Upper lobe of left lung (tissue), 6 donors: ENCODE measurements around the gene GRIN2A. TPM values are rescaled to one million over a fixed set of nuclear protein-coding genes. Genes with fewer than 3 reads are reported as not detected.

ENCODE experiments used
- ATAC-seq, 2 donors: fragments of 200-7000 bp; cut with Tn5 transposase; one replicate each; pipeline ENCODE4 v1.9.1; 2022; ENCODE audit warnings: mild to moderate bottlenecking in 2 of 2, moderate library complexity in 2 of 2; ENCODE audit not compliant: low FRiP score in 2 of 2
- DNase-seq, 2 donors: peaks; one replicate each; pipeline ENCODE4 v3.0.0-alpha.2; 2019 to 2020
- H3K27ac ChIP-seq, 4 donors: fragments of 200-600 bp; sonication (generic); one replicate each; pipeline ENCODE4 v1.5.1; 2016 to 2019
- H3K27me3 ChIP-seq, 4 donors: fragments of 200-600 bp; sonication (generic); one replicate each; pipeline ENCODE4 v1.5.1; 2017 to 2019
- H3K36me3 ChIP-seq, 4 donors: fragments of 200-600 bp; sonication (generic); one replicate each; pipeline ENCODE4 v1.5.1; 2016 to 2019
- H3K4me1 ChIP-seq, 4 donors: fragments of 200-600 bp; sonication (generic); one replicate each; pipeline ENCODE4 v1.5.1; 2018 to 2019
- H3K4me3 ChIP-seq, 4 donors: fragments of 200-600 bp; sonication (generic); one replicate each; pipeline ENCODE4 v1.5.1; 2017 to 2019; ENCODE audit warnings: mild to moderate bottlenecking in 2 of 4, moderate library complexity in 1 of 4
- H3K9me3 ChIP-seq, 4 donors: fragments of 200-600 bp; sonication (generic); one replicate each; pipeline ENCODE4 v1.5.1; 2018 to 2019
- EP300 ChIP-seq, 4 donors: sonication (generic); formaldehyde crosslinking; IDR thresholded peaks; one replicate each; pipeline ENCODE4 v1.5.1; 2017; ENCODE audit warnings: antibody characterized with exemption in 4 of 4, control low read depth in 2 of 4
- POLR2A ChIP-seq, 4 donors: fragments of 450-650 bp; IDR thresholded peaks; one replicate each; pipeline ENCODE4 v1.5.1; 2016 to 2017; ENCODE audit warnings: antibody characterized with exemption in 4 of 4, mild to moderate bottlenecking in 2 of 4
- POLR2AphosphoS5 ChIP-seq, 2 donors: sonication (generic); formaldehyde crosslinking; IDR thresholded peaks; one replicate each; pipeline ENCODE4 v1.5.1; 2017; ENCODE audit warnings: antibody characterized with exemption in 2 of 2
- WGBS, 2 donors: methylation state at CpG; one replicate each; pipeline ENCODE4 v1.1.5; 2017 to 2018; 5-methylcytosine and 5-hydroxymethylcytosine counted together
- total RNA-seq, 6 donors: library from RNA; depleted of rRNA in 4 of 6; stranded (reverse); fragments of >200 nt in 4 of 6; gene quantifications; one replicate each; pipeline versions ENCODE4 v1.1.0 to v1.2.1, GENCODE V29; 2016 to 2021
- TF ChIP-seq, protein P1 (sequence below), 6 experiments: fragments of 450-650 bp in 4 of 6; fragments of 200-600 bp in 2 of 6; sonication (generic) in 2 of 6; IDR thresholded peaks; one replicate each; pipeline ENCODE4 v1.5.1; 2016 to 2019; ENCODE audit warnings: antibody characterized with exemption in 6 of 6
- donor health status: DM: no; HTN: no; CAD: no; lungs with moderate emphysema.
- donor health status: DM: no; HTN: yes; CAD: no; lungs with severe emphysema.

The GRIN2A gene
- total RNA-seq, 6 donors from 2014 or later: 0.11 to 0.57 (median 0.30) TPM; not detected in 3

DNA sequence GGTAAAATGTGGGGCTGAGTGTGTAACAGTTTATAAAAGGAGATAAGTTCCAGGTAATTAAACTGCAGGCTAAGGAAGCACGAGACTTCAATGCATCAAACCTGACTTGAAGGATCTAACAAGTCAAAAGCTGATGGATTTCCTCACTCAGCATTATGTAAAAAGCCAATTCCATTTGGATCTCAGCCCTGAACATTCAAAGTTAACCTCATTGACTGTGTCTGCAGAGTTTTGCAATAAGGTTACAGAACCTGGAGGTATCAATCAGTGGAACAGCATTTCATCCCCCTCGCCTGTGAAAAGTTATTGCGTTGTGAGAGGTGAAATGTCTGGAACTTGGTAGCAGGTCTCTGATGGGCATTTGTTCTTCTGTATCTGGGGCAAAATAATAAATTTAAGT is 317.8 kb downstream of the GRIN2A start:
- H3K9me3 ChIP-seq: no peaks in the 10 kb centered on the region
- DNase-seq: no peak
- no peaks in the 10 kb centered on the region for H3K36me3 ChIP-seq
- H3K27ac ChIP-seq: no peak overlapping the region
- ATAC-seq: no peak
- no peak overlapping the region for H3K4me3 ChIP-seq
- no peaks in the 10 kb centered on the region for H3K4me1 ChIP-seq
- H3K27me3 ChIP-seq: no peaks in the 10 kb centered on the region
- 85 to 87% methylated on average over 3 of the region's 3 CpGs for WGBS, 2 donors
- TF ChIP-seq, protein P1, sequence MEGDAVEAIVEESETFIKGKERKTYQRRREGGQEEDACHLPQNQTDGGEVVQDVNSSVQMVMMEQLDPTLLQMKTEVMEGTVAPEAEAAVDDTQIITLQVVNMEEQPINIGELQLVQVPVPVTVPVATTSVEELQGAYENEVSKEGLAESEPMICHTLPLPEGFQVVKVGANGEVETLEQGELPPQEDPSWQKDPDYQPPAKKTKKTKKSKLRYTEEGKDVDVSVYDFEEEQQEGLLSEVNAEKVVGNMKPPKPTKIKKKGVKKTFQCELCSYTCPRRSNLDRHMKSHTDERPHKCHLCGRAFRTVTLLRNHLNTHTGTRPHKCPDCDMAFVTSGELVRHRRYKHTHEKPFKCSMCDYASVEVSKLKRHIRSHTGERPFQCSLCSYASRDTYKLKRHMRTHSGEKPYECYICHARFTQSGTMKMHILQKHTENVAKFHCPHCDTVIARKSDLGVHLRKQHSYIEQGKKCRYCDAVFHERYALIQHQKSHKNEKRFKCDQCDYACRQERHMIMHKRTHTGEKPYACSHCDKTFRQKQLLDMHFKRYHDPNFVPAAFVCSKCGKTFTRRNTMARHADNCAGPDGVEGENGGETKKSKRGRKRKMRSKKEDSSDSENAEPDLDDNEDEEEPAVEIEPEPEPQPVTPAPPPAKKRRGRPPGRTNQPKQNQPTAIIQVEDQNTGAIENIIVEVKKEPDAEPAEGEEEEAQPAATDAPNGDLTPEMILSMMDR (IDR thresholded peaks at IDR 0.05): no peak
- no peak for TF ChIP-seq EP300 (IDR thresholded peaks at IDR 0.05)
- TF ChIP-seq POLR2AphosphoS5 (IDR thresholded peaks at IDR 0.05): no peak
- TF ChIP-seq POLR2A (IDR thresholded peaks at IDR 0.05): no peak

GRCh38 chr16:9862327-9862726 is 319.9 kb downstream of the GRIN2A start:
- 79 to 86% methylated on average over 4 of the region's 4 CpGs for WGBS, 2 donors
- no peak for TF ChIP-seq POLR2A (IDR thresholded peaks at IDR 0.05)
- no peak for TF ChIP-seq EP300 (IDR thresholded peaks at IDR 0.05)
- Histone ChIP-seq H3K4me3 (no peak overlapping the region), H3K27ac (no peak overlapping the region), H3K4me1 (no peaks in the 10 kb centered on the region), H3K27me3 (no peaks in the 10 kb centered on the region), H3K9me3 (no peaks in the 10 kb centered on the region), H3K36me3 (no peaks in the 10 kb centered on the region)
- no peak for DNase-seq
- no peak for ATAC-seq

DNA sequence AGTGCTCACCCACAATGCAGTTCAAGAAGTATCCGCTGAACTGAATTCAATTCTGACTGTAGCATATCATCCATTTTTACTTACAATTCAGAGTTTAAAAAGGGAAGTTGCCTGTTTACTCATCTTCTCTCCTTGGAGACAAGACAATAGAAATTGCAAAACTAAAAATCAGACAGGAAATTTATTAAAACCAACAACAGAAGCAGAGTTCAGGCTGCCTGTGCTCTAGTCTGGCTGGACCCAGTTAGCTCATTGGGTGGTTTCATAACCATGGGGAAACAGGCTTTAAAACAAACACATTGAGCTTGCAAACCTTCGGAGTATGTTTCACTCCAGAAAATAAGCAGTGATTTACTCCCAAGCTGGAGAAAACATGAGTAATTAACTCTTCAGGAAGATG is 321.4 kb downstream of the GRIN2A start:
- Histone ChIP-seq H3K36me3 (no peaks in the 10 kb centered on the region), H3K27ac (no peak overlapping the region), H3K9me3 (no peaks in the 10 kb centered on the region), H3K4me3 (no peak overlapping the region), H3K4me1 (no peaks in the 10 kb centered on the region), H3K27me3 (no peaks in the 10 kb centered on the region)
- WGBS, 2 donors: 58 to 62% methylated on average over 2 of the region's 2 CpGs
- TF ChIP-seq EP300 (IDR thresholded peaks at IDR 0.05) (no peak), POLR2A (IDR thresholded peaks at IDR 0.05) (no peak), POLR2AphosphoS5 (IDR thresholded peaks at IDR 0.05) (no peak)
- TF ChIP-seq, protein P1 (IDR thresholded peaks at IDR 0.05): no peak
- DNase-seq (no peak), ATAC-seq (peak in 1 of 2 donors; percentile 36)

- H3K36me3 ChIP-seq: no peaks in the 10 kb centered on the region
- H3K9me3 ChIP-seq: no peaks in the 10 kb centered on the region
- no peak overlapping the region for H3K27ac ChIP-seq
- no peaks in the 10 kb centered on the region for H3K27me3 ChIP-seq
- H3K4me1 ChIP-seq: no peaks in the 10 kb centered on the region
- DNase-seq (no peak), ATAC-seq (no peak)
- WGBS, 2 donors: 78 to 81% methylated on average over 8 of the region's 8 CpGs
- H3K4me3 ChIP-seq: no peak overlapping the region
- TF ChIP-seq POLR2A (IDR thresholded peaks at IDR 0.05) (no peak), EP300 (IDR thresholded peaks at IDR 0.05) (no peak), POLR2AphosphoS5 (IDR thresholded peaks at IDR 0.05) (no peak)
- TF ChIP-seq, protein P1 (IDR thresholded peaks at IDR 0.05): no peak
These were observed 322.4 kb downstream of the GRIN2A start for GRCh38 chr16:9859701-9860327.

DNA sequence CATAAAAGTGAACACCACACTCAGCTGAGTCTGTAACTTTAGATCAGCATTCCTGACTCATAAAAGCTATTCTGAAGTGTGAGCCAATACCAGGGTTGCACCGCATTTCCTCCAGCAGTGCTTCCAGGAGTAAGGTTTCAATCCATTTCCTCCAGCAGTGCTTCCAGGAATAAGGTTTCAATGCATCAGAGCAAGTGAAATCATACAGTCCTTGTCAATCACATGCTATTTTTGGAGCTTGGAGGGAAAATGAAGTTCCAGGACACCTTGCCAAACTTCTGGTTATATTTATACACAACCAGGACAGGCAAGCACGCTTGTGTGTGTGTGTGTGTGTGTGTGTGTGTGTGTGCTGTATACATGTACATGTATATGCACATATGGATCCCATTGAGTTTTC is 327.6 kb downstream of the GRIN2A start:
- no peaks in the 10 kb centered on the region for H3K27me3 ChIP-seq
- 55 to 62% methylated on average over 2 of the region's 2 CpGs for WGBS, 2 donors
- no peaks in the 10 kb centered on the region for H3K4me1 ChIP-seq
- TF ChIP-seq POLR2A (IDR thresholded peaks at IDR 0.05): no peak
- no peak for TF ChIP-seq POLR2AphosphoS5 (IDR thresholded peaks at IDR 0.05)
- TF ChIP-seq, protein P1 (IDR thresholded peaks at IDR 0.05): no peak
- TF ChIP-seq EP300 (IDR thresholded peaks at IDR 0.05): no peak
- ATAC-seq (peak in 1 of 2 donors; percentile 31), DNase-seq (no peak)
- no peaks in the 10 kb centered on the region for H3K36me3 ChIP-seq
- H3K9me3 ChIP-seq: no peaks in the 10 kb centered on the region
- no peak overlapping the region for H3K4me3 ChIP-seq
- no peak overlapping the region for H3K27ac ChIP-seq
